Raji (cell line): ENCODE results near the gene PPP2R5B.

ENCODE experiments used
- POLR2A ChIP-seq: IDR thresholded peaks from 2 replicates; pipeline ENCODE4 v1.6.1; 2011; ENCODE audit warnings: low read depth, low read length, control low read depth; ENCODE audit not compliant: insufficient read depth

Gene PPP2R5B

GRCh38 chr11:64894812-64895452, 29.6 kb upstream of the PPP2R5B start:
- no peak for TF ChIP-seq POLR2A

- TF ChIP-seq POLR2A, result no peak
Measured at GRCh38 chr11:64896448-64897022, 28.0 kb upstream of the PPP2R5B start.

GRCh38 chr11:64897381-64898075, 27.0 kb upstream of the PPP2R5B start:
- no peak for TF ChIP-seq POLR2A

- TF ChIP-seq POLR2A, result no peak
Measured at GRCh38 chr11:64898076-64898445, 26.4 kb upstream of the PPP2R5B start.

GRCh38 chr11:64898541-64898940, 25.9 kb upstream of the PPP2R5B start:
- no peak for TF ChIP-seq POLR2A

- no peak for TF ChIP-seq POLR2A
Measured at GRCh38 chr11:64900263-64900678, 24.2 kb upstream of the PPP2R5B start.

GRCh38 chr11:64900774-64901173, 23.7 kb upstream of the PPP2R5B start:
- no peak for TF ChIP-seq POLR2A

- TF ChIP-seq POLR2A, result no peak
Measured at GRCh38 chr11:64902102-64902900, 22.2 kb upstream of the PPP2R5B start.

- no peak for TF ChIP-seq POLR2A
Measured at GRCh38 chr11:64903291-64903833, 21.1 kb upstream of the PPP2R5B start.

GRCh38 chr11:64905516-64906313, 18.8 kb upstream of the PPP2R5B start:
- TF ChIP-seq POLR2A, result no peak

- no peak for TF ChIP-seq POLR2A
Measured at GRCh38 chr11:64906314-64906635, 18.2 kb upstream of the PPP2R5B start.

- no peak for TF ChIP-seq POLR2A
Measured at GRCh38 chr11:64908766-64909165, 15.7 kb upstream of the PPP2R5B start.

- no peak for TF ChIP-seq POLR2A
Measured at GRCh38 chr11:64909653-64910343, 14.7 kb upstream of the PPP2R5B start.

- TF ChIP-seq POLR2A, result no peak
Measured at GRCh38 chr11:64910451-64911093, 13.9 kb upstream of the PPP2R5B start.
